GM19324 (cell line): ENCODE results near the gene LINC00237.

Experiments used
- ATAC-seq: cut with Tn5 transposase; IDR thresholded peaks from one replicate; pipeline ENCODE4 v1.9.1; 2021; ENCODE audit warnings: mild to moderate bottlenecking, moderate library complexity; ENCODE audit not compliant: unreplicated experiment, low FRiP score

The LINC00237 gene

DNA sequence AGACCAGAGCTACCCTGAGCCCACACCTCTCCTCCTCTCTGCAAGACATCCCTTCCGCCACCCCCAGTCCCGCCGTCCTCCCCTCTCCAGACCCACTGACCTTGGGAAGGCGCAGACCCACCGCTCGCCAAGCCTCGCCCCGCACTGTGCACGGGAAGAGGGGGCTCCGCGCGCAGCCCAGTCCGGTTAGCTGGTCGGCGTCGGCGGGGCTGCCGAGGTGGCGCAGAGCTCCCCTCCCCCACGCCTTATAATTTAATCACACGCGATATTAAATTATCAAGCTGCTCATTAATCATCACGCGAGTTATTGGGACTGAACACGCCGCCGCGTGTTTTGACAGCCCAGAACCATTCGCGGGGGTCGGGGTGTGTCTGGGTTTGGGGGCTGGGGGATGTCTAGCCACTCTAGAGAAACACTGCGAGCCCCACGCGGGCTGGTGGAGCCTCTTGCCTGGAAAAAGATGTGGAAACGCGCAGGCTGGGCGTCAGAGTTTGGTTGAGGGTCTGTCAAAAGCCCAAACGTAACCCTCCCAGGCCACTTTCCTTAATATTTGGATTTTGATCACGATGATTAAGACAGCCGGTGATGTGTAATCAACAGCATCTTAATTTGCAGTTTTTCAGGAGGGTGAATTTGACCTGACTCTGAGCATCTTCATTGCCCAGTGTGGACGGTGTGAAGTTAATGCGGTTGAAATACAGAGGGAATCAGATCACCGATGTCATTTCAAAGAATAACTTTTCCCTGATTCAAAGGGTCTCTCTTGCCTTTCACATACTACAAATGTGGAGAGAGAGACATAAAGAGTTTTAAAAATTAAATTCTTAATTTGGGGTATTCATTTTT is at the start of gene LINC00237:
TSS of gene LINC00237 (minus strand) at position 188 of the 847 bp plus-strand sequence.
- ATAC-seq, result no peak

DNA sequence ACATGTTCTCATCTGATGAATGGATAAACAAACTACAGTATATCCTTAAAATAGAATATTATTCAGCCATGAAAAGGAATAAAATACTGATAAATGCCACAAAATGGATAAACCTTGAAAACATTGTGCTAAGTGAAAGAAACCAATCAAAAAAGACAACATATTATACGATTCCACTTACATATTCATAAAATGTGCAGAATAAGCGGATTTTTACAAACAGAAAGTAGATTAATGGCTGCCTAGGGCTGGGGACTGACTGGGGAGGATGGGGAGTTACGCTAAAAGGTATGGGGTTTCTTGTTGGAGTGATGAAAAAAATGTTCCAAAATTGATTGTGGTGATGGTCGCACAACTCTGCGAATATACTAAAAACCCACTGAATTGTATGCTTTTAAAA is 49.1 kb upstream of the LINC00237 start:
- ATAC-seq, result no peak

DNA sequence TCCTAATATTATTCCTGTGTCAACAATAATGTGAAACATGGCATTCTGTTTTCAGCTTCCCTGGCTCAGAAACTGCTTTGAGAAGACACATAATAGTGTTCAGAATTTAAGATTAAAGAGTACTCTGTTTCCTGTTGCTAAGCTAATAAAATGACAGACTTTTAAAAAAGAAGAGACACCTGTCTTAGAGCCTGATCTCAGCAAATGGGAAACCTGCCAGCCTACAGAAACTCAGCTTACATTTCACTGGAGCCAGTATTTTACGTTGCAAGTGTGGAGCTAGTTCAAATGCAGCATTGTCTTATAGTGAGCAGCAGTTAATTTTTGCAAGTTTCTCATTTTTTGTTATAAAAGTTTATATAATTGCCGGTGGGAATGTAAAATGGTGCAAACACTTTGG is 48.5 kb upstream of the LINC00237 start:
- ATAC-seq, result no peak

DNA sequence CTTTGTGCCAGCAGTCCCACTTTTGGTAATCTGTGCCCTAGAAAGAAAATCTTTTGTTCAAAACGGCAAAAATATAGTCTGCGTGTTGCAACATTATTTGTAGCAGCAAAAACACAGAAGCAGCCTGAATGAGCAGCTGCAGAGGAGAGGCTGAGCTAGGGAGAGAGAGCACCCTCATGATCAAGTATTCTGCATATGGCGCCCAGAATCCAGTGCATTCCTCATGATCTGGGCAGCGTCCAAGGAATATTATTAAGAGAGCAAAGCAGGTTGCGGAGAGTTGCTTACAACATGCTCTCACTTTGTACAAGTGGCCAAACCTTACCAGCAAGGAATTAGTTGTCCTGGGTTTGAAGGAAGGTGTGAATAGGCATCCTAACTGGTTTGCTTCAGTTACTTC is 45.6 kb upstream of the LINC00237 start:
- no peak for ATAC-seq

DNA sequence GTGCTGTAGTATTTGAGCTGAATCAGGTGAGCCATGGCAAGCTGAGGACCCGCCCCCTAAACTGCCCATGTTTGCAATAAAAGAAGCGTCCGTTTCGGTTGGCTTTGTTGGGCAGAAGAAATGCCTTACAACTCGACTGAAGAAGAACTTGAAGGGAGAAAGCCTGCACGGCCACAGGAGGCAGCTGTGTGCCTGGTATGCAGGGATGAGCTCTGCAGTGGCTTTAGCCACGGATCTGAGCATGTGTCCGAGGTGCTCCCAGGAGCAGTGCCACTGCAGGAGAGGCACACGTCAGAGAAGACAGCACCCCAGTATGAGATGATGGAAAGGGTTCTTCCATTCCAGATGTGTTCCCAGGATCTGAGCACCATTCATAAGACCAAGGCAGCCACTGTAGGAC is 43.2 kb upstream of the LINC00237 start:
- no peak for ATAC-seq

DNA sequence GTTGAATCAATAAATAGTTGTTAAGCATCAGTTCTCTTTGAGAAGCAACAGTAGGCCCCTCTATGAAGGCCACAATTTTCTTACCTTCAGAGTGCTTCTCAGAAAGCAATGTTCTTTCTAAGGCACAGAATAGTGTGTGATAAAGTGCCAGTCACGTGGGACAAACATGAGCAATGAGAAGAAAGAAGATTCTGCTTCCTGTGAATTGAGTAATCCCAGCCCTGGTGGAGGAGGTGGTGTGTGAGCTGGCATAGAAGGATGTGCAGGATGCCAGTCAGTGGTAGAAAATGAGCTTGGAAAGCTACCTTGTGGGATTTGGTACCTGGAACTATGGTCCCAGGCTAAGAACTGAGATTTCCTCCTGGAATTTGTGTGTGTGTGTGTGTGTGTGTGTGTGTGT is 41.4 kb upstream of the LINC00237 start:
- no peak for ATAC-seq

DNA sequence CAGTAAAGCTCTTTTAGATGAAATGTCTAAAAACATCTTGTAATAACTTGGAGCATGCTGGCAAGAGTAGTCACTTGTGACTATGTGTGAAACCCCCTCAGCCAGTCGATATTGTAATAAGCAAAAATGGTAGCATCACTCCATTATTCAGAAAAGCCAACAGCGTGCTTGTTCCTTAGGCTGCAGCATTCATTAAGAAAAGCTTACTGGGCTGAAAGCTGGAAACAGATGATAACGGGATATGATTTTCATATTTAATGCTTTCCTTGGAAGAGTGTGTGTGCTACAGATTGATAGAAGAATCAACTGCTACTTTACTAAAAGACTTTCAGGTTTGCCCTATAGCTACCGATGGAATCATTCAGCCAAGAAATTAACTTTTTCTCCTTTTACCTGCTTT is 40.1 kb upstream of the LINC00237 start:
- no peak for ATAC-seq

DNA sequence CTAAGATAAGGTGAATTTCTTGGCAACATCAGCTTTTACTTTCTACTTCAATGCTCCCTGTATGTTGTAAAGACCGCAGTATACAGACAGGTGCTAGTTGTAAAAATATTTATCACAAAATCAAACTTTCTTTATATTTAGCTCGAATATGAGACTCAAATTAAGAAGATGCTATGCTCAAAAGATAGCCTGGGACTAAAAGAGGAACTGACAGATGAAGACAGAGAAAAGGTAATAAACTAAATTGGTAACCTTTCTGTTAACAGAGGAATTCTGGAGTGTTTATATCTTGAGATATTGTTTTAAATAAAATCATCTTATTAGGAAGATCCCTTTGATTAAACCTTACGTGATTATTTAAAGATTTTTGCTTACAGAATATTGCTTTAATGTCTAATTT is 39.3 kb upstream of the LINC00237 start:
- ATAC-seq, result no peak

DNA sequence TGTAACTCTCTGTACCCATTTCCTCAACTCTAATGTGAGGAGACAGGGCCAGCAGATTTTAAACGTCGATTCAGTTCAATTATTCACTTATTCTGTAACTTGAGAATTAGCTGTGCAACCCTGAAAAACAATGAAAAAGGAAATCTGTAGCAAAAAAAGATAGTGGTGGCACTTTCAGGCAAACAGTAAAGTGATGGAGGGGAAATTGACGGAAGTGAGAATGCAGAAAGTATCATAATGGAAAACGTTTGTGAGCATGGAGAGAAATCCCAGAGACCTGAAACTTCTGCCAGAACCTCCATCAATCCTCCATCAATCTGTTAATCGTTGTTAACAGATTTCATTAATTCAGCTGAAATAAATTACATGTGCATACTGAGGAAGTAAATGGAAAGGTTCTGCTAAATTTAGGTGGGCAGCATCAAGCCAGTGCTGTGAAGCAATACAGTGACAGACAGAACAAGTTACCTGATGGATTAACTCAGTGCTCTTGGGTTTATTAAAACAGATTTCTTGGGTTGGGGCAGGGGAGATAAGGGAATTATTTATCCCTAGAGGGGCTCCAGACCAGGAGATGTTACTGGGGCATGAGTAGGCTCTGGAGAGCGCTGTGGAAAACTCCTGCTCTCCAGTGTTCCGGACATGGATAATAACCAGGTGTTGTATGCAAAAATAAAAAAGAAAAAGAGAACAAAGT is 37.2 kb upstream of the LINC00237 start:
- ATAC-seq, result no peak

DNA sequence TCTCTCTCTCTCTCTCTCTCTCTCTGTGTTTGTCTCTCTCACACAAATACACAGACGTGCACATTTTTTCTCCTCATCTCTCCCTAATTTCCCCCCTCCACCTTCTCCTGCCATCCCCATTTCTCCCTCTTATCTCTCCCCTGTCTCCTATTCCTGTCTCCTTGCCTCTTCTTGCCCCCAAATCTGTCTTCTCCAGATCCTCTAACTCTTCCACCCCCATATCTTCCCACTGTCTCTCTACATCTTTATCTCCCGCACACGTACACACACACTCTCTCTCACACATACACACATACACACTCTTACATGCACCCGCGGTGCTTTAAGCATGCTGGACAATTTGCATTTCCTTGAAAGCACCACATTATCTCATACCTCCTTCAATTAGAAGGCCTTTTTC is 35.7 kb upstream of the LINC00237 start:
- no peak for ATAC-seq

DNA sequence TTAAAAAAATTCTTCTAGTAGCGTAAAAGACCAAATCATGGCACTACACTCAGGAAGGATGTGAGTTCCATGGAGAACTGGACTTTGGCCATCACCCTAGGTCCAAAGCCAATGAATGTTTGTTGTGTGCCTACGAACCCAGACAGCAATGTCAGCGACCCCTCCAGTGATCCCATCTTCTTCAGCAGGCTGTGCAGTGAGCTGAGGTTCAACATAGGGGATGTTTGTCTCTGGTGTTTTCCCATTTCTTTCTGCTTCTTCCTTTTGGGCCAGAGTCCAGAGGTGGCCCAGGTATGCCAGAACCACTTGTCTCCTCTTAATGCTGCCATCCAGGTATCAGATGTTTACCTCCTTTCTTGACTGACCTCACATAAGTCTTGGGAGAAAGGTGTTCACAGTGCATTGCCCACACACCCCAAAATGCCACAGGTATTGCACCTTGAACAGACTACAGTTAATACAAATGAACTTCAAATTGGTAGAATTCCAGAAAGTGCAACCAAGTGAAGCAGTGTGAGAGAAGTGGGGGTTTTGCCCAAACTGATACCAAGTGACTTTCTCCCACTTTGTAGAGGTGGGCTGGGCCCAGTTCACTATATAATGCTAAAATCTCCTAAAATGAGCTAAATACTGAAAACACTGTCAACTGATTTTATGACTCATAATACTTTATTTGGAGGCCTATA is 33.9 kb upstream of the LINC00237 start:
- no peak for ATAC-seq

DNA sequence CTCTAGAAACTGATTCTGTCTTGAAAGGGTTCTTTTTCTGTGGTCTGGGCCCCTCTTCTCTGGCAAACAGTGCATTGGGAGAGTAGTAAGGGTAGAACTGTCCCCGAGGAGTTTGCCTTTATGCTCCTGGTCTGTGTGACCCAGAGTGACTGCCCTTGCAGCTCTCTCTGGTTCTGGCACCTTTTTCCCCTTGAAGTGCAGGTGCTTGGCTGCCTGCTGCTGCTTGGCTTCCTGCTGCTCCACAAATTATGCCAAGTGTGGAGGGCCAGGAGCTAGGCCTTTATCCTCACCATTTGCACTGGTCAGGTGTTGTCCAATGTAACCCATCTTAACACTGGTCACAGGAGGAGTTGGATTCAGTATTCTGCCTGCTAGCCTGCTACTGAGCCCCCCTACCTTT is 30.9 kb upstream of the LINC00237 start:
- no peak for ATAC-seq

DNA sequence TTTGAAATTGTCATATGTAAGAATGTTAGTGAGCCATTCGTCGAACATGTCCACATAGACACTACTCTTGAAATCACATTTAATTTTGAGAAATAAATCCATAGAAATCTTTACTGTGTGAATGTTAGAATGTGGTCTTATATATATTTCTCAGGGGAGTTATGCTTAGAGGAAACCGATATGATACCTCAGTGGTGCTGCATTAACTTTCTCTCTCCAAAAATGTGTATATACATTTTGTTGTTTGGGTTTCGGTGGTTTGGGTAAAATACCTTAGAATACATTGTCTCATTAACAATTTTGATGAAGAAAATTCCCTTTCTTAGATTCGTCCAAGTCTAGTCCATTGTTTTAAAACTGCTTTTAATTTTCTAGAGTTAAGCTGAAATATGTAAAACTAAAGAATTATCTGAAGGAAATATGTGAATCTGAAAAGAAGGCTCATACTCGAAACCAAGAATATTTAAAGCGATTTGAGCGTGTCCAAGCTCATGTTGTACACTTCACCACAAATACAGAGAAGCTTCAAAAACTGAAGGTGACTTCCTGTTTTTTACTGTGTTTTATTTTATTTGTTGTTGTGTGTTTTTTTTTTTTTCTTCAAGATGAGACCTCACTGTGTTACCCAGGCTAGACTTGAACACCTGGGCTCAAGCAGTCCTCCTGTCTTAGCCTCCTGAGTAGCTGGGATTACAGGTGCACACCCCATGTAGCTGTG is 30.0 kb upstream of the LINC00237 start:
- no peak for ATAC-seq

DNA sequence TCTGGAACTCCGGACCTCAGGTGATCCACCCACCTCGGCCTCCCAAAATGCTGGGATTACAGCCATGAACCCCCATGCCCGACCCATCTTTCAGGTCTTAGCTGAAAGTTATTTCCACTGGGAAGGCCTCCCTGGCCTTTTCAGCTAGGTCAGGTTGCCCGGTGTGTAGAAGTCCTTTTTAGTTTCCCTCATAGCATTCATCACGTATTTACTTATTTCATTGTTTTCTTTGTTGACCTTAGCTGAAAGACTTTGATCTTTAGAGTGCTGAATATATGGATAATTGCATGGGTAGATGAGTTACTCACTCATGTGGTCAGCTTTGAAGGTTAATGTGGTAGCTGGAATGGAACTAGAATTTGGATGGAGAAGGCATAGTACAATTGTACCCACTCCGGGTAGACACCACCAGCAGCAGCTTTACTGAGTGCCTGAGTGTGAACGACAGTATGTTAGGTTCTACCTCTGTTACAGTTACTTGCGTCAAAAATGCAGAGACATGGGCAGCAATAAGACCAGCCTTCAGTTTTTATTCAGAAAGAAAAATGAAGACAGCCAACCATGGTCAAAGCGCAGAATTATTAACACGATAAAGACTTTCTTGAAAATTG is 28.8 kb upstream of the LINC00237 start:
- ATAC-seq, result no peak

DNA sequence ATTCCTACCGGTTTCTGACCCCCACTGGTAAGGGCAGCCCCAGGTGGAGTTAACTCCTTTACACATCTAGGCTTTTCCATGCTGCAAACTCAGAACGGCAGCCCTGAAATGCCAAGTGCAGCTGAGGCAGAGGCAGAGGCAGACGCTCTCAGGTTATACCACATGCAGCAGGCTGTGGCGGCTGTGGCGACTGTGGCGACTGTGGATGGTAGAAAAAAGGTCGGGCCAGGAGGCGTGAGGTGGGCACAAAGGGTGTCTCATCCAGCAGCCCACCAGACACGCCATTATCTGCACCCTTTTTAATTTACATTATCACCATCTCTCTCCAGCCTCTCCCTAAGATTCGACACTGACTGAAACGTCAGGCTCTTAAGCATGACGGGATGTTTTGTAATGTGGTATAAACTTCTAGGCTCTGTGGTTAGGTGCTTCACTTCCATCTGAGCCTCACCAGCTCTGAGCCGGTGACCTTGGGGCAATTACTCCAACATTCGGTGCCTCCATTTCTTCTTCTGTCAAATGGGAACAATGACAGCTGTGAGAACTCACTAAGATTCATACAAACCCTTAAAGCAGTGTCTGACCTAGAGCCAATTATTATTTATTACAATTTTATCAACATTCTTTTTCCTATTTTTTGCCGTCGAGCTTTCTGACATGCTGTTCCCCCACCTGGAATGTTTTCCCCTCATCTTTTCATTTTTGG is 27.9 kb upstream of the LINC00237 start:
- no peak for ATAC-seq

DNA sequence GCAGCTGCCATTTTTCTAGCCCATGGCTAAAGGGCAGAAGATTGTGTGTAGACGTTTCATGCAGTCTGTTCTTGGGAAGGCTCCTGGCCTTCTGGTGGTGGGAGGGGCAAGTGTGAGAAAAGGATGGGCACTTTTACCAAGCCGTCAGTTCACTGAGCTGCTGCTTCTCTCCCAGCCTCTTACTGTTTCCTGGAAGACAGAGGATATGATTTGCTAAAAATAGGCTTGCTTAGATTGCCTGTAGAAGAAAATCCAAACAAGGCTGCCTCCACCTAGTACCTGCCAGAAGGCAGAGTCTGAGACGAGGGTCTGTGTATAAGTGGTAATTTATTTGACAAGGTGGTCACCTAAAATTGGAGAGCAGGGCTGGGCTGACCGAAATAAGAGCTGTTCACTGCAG is 27.2 kb upstream of the LINC00237 start:
- no peak for ATAC-seq

DNA sequence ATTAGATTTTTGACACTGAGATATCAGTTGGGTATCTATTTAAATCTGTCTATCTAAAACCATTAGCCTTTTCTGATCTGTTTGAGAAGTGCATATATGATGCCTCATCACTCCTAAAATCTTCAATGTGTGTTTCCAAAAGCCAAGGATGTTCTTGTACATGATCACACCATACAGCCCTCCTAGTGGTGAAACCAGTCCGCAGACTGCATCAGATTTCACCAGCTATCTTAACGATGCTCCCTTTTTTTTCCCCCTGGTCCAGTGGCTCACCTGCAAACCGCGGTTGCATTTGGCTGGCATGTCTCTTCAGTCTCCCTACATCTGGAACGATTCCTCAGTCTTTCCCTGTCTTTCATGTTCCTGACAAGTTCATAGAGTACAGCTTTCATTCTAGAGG is 23.7 kb upstream of the LINC00237 start:
- no peak for ATAC-seq

DNA sequence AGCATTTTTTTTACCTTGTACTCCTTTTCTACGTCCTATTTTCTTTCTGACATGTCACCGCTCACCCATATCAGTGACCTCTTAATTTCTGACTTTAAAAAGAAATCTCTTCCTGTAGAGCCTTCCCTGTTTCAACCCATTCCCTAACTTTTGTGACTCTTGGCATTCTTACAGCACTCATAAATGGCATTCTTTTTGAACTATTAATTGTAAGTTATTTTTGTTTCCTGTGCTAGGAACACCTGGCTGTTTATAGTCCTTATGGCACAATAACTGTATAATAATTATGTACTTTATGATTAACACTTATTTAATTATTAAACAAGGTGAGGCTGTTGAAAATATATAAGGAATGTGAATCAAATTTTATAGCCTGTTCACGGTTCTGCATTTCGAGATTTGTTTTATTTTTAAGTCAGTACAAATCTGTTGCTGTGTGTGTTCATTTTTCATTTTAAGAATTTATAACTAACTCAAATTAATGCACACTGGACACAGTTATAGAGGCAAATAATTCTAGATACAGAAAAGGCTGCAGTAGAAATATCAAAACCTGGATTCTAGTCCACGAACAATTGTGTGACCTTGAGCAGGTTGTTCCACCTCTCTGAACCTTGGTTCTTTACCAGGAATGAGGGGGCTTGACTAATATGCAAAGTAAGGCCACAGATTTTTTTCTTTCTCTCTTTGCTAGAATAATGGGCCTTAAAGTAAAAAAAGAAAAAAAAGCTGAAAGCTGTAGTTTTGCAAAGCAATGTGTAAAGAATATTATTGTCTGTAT is 21.2 kb upstream of the LINC00237 start:
- no peak for ATAC-seq

DNA sequence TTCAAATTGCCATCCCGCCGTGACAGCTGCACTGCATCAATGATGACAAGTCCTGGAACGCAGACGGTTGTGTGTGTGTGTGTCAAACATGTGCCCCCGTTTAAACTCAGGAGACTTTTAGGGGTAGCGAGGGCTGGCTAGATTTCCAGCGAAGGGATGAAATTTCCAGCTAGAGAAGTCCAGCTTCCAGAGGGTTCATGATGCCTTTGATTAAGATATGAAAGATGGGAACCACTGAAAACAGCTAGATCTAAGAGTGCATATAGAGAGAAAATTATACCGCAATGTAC is 20.4 kb upstream of the LINC00237 start:
- ATAC-seq, result no peak
